22Rv1 (cell line): ENCODE data around the gene DIPK1B.

ENCODE experiments used
- ZFX ChIP-seq: fragments of 450-650 bp; IDR thresholded peaks from 2 replicates; pipeline ENCODE4 v1.6.1; 2017; ENCODE audit warnings: antibody characterized with exemption, borderline replicate concordance
- TF ChIP-seq, protein P1 (sequence below): fragments of 450-650 bp; IDR thresholded peaks from 2 replicates; pipeline ENCODE4 v1.5.1; 2017; ENCODE audit warnings: mild to moderate bottlenecking

DNA sequence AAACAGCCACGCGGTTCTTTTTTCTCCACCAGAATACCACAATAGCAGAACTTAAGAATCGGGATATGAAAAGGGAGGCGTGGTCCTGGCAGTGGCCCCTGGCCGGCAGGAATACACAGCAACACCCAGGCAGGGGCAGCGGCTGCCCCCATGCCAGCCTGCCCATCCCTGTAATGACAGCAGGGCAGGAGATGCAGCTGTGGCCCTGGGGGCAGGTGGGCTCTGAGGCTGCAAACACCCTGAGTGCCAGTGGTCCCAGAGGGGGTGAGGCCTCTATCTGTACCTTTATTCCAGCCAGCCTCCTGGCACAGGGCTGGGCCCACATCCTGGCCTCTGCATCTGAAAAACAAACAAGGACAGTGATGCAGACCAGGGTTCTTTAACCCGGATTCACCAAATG lies 12.4 kb downstream of the DIPK1B start:
- TF ChIP-seq, protein P1, sequence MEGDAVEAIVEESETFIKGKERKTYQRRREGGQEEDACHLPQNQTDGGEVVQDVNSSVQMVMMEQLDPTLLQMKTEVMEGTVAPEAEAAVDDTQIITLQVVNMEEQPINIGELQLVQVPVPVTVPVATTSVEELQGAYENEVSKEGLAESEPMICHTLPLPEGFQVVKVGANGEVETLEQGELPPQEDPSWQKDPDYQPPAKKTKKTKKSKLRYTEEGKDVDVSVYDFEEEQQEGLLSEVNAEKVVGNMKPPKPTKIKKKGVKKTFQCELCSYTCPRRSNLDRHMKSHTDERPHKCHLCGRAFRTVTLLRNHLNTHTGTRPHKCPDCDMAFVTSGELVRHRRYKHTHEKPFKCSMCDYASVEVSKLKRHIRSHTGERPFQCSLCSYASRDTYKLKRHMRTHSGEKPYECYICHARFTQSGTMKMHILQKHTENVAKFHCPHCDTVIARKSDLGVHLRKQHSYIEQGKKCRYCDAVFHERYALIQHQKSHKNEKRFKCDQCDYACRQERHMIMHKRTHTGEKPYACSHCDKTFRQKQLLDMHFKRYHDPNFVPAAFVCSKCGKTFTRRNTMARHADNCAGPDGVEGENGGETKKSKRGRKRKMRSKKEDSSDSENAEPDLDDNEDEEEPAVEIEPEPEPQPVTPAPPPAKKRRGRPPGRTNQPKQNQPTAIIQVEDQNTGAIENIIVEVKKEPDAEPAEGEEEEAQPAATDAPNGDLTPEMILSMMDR = no peak
- TF ChIP-seq ZFX = no peak
